Cerebellar nuclear complex (tissue), 1 donor: Measurements from ENCODE around the gene OR5K4.

Experiments
- DNase-seq, 2 experiments: peaks; one replicate each; lab custom pipeline; 2025; lab: John Stamatoyannopoulos, UW

The OR5K4 gene, protein sequence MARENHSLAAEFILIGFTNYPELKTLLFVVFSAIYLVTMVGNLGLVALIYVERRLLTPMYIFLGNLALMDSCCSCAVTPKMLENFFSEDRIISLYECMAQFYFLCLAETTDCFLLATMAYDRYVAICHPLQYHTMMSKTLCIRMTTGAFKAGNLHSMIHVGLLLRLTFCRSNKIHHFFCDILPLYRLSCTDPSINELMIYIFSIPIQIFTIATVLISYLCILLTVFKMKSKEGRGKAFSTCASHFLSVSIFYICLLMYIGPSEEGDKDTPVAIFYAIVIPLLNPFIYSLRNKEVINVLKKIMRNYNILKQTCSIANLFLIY

GRCh38 chr3:98353554-98353953, at the start of gene OR5K4:
Gene OR5K4, plus strand, starts transcription at chr3:98353854. Its CDS starts 0 bp downstream, at chr3:98353854.
- DNase-seq = no peak

DNA sequence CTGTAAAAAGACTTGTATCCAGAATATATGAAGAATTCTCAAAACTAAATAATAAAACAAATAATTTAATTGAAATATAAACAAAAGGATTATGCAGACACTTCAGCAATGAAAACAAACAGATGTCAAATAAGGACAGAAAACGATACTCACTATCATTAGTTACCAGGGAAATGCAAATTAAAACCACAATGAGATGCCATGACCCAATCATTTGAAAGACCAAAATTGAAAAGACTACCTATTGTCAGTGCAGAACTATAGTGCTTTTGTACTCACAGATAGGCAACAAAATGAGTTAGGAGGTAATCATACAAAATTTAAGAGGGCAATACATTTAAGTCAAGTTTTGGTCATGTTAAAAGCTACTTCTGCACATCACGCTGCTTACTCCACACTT, 31.6 kb upstream of the OR5K4 start:
- DNase-seq = no peak

- no peak for DNase-seq
Measured at GRCh38 chr3:98322686-98323085, 31.0 kb upstream of the OR5K4 start.

DNA sequence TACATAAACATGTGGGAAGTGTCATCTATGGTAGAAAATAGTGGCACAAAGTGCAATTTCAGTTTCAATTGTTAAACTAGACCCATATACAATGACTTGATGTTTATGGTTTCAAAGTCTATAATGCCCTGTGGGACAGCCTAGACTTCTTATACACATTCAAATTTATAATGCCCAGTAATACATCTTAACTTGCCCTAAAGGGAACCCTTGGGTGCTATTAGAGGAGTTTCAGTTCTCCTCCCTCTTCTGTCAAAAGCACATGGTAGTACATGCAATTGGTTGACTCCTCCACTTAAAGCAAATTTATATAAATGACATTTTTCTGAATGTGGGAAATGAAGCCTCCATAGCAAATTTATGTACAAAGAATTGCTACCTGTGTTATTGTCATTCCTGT, 30.2 kb upstream of the OR5K4 start:
- no peak for DNase-seq

GRCh38 chr3:98325055-98325454, 28.6 kb upstream of the OR5K4 start:
- no peak for DNase-seq

DNA sequence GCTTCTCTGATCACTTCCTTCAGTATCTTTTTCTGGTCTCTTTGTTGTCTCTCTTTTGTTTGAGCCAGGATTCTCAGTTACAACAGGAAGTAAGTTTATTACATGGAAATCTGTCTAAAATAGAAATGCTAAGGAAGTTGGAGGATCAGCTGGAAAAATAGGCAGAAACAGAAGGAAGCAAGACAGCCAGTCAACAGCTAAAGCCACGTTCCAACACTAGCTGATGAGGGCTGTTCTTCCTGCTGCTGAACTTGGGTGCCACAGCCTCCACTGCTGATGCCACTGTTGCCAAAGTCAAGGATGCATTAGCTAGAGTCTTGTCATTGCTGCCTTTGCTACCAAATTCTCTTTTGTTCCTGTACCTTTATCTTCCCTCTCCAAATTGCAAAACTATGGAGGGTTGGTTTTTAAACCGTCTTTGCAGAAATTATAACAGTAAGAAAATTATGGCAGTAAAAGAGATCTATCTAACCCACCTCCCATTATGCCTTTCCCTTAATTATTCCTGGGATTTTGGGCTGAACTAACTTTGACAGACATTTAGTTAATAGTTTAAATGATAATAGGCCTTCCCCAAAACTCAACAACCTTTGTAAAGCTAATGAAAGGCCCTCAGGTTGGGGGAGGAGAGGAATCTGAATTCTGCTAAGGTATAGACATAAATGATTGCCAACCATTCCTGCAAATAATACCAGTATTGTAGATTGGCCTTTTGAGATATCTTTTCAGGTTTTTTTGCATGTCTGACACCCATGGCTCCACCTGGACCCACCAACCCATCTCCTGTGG, 27.4 kb upstream of the OR5K4 start:
- no peak for DNase-seq

DNA sequence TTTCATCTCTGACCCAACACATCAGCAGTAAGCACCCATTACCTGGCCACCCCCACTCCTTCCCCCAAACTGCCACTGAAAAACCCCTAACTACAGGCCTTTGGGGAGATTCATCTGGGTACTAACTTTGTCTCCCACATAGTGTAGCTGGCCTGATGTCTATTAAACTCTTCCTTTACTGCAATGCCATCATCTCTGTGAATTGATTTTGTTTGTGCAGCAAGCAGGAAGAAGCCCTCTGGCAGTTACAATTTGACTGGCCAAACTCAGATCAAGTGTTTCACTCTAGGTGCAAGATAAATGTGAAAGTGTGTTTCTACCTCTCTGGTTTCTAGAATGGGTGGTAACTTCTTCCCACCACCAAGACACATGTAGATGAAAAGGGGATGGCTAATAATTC, 26.7 kb upstream of the OR5K4 start:
- DNase-seq = no peak

DNA sequence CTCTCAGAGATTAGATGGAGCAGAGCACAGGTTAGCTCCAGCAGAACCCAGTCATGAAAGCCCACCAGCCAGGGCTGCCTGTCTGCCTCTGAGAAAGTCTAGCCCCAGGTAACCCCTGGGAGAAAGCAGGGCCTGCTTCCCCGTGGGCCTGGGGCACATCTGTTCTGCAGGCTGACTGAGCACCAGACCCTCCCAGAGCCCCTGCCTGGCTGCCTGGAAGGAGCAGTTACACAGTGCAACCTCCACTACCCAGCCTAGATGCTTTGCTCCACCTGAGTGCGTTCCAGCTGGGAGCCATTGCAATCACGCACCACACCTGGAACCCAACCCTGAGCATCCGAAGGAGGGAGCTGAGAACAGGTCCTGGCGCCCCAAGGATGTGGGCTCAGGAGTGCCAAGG, 24.7 kb upstream of the OR5K4 start:
- no peak for DNase-seq

DNA sequence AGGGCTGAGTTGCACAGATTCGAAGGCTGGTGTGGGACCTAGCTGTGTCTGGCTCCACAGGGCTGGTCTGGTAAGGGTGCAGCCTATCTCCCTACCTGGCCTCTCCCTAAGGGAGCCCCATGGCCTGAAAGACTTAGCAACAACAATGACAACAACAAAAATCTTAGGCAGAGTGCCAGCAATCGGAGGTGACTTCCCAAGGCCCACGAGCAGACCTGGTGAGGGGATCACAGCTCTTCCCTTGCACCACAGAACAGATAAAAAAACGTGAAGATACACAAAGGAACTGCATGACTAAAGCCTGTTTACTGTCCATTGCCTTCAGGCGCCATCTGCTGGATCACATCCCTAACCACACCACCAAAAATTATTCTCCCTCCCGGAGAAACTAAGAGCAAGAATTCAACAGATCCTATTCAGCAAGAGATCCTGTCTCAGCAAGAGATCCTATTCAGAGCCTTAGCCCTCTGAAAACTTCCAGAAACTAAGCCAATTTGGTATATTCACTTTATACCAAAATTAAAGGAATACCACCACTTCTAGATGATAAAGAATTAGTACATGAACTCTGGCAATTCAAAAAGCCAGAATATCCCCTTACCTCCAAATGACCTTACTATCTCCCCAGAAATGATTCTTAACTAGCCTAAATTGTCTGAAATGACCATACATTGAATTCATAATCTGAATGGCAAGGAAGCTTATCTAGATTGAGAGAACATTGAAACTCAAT, 24.1 kb upstream of the OR5K4 start:
- no peak for DNase-seq

DNA sequence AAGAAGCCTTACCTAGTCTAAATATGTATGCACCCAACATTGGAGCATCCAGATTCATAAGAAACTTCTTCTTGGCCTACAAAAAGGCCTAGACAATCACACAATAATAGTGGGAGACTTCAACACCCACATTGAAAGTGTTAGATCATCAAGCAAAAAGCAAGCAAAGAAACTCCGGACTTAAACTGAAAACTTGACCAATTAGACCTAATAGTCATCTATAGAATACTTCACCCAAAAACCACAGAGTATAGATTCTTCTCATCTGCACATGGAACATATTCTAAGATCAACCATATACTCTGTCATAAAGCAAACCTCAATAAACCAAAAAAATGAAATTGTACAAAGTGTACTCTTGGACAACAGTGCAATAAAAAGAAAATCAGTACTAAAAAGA, 22.3 kb upstream of the OR5K4 start:
- DNase-seq = no peak

- no peak for DNase-seq
Measured at GRCh38 chr3:98333989-98334606, 19.6 kb upstream of the OR5K4 start.

GRCh38 chr3:98339031-98339430, 14.6 kb upstream of the OR5K4 start:
- no peak for DNase-seq

DNA sequence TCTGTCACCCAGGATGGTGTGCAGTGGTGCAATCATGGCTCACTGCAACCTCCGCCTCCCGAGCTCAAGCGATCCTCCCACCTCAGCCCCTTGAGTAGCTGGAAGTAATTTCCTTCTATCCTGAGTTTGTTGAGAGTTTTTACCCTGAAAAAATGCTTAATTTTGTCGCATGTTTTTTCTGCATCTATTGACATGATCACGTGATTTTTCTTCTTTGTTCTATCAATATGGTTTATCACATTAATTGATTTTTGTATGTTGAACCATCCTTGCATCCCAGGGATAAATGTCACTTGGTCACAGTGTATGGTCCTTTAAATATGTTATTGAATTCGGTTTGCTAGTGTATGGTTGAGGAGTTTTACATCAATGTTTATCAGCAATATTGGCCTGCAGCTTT, 11.9 kb upstream of the OR5K4 start:
- DNase-seq = no peak

DNA sequence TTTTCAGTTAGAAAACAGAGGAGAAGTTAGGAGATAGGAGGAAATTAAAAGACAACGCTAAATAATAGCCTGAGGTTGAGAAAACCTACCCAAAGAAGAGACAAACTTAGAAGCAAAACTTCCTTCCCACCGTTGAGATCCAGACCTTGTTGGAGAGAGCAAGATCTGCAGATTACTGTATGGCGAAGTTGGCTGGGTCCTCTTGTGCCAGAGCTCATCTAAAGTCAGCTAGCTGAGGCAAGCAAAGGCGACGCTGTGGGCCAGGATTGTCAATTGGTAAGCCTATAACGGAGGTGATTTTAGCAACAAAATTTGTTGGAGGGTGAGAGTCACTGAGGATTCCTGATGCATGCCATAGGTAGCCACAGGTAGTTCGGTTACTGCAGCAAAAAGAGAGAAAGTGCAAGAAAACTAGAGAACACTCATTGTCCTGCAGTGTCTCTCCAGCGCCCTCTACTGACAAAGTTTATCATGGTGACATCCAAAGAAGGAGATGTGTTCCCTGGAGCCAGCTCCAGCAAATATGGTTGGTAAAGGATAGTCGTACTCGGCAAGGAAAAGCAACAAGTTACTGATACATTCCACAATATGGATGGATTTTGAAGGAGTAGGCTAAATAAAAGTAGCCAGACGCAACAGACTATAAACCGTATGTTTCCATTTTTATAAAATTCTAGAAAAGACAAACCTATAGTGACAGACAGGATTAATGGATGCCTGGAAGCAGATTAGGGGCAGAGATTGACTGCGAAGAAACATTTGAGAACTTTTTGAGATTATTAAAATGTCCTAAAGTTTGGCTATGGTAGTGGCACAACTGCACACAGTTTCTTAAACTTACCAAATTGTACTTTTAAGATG, 9.8 kb upstream of the OR5K4 start:
- DNase-seq = no peak

- no peak for DNase-seq
Measured at GRCh38 chr3:98350082-98350481, 3.6 kb upstream of the OR5K4 start.

DNA sequence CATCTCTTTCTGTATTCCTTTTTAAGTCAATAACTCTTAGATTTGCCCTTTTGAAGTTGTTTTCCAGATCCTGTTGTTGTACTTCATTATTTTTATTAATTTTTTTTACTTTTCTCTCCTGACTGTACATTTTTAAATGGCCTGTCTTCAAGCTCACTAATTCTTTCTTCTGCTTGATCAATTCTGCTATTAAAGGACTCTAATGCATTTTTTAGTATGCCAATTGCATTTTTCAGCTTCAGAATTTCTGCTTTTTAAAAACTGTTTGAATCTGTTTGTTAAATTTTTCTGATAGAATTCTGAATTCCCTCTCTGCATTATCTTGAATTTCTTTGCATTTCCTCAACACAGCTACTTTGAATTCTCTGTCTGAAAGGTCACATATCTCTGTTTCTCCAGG, 5.6 kb downstream of the OR5K4 start:
- DNase-seq = no peak

- no peak for DNase-seq
Measured at GRCh38 chr3:98359993-98360675, 6.5 kb downstream of the OR5K4 start.

GRCh38 chr3:98360681-98361080, 7.0 kb downstream of the OR5K4 start:
- no peak for DNase-seq

DNA sequence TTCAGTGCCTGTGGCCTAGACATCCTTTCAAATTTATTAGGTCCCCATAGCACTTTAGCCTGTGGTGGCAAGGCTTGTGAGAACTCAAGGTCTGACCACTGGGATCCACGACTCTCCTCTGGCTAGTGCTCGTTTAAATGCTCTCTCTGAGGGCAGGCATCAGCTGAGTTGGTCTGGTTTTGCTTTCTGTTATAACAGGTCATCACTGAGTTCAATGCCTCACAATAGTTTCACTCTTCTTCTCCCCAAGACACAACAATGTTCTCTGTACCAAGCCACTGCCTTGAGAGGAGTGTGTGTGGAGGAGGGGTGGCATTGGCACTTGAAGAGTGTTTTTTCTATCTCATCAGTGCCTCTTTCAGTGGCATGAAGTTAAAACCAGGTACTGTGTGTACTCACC, 7.6 kb downstream of the OR5K4 start:
- DNase-seq = no peak

GRCh38 chr3:98367464-98368246, 14.0 kb downstream of the OR5K4 start:
- DNase-seq = no peak
